DMS79 (cell line): ENCODE data around the gene NUF2.
A peak's percentile ranks its signal among the peaks of the same experiment; 100 is the strongest.
"Not testable (repeated sequence)": the region's sequence is repeated elsewhere in the genome, so short reads cannot be mapped to it uniquely, and the experiment has no call there.

Experiments
- DNase-seq: peaks from one replicate; lab custom pipeline; 2025; lab: John Stamatoyannopoulos, UW

NUF2 gene

DNA sequence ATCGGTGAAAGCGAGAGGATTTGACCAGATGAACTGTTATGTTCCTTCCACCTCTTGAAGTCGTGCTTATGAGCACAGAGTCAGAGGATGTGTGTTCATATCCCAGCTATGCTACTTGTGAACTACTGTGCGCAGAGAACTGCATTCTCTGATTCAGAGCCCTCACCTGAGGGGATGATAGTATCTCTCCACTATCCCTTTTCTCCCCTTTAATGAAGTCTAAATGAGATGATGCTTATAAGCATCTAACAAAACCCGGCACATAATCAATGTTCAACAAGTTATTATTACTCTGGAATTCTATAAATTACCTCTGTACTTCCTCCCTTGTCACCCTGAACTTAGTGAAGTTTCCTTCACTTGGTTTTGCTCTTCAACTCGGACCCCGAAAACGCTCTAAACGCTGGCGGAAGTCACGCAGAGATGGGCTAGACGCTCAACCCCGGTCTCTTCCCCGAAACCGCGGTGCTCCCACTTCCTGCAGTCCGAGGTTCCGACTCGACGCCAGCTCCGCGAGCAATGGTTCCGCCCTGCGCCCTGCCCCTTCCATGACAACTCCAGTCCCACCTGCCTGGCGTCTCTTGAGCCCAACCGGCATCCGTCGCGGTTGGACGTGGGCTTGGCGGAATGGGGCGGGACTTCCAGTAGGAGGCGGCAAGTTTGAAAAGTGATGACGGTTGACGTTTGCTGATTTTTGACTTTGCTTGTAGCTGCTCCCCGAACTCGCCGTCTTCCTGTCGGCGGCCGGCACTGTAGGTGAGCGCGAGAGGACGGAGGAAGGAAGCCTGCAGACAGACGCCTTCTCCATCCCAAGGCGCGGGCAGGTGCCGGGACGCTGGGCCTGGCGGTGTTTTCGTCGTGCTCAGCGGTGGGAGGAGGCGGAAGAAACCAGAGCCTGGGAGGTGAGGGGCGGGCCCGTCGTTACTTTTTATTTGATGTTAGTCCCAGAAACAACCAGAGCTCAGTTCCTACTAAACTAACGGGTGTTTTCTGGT is at the start of gene NUF2:
TSS of gene NUF2 (plus strand) at position 644 of the 995 bp plus-strand sequence. CDS start 4,098 bp downstream, outside the sequence.
- peak; percentile 95 for DNase-seq

- DNase-seq, result no peak
Observed at GRCh38 chr1:163273766-163274441, 47.9 kb upstream of the NUF2 start.

DNA sequence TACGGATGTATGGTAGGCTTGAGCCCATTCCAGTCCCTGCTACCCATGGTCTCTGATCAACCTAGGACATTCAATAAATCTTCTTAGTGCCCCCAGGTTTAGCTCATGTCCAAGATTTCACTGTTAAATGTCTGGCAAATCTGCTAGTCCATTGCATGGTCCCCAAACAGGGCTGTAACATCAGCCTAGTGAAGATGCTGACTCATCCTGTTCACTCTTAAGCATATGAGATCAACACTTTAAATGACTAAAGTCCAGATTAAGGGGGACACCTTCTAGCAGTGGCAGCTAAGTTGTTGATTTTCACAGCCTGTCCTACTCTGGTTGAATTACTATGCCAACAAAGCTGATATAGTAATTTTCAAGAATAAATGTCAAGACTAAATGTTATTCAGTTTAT is 46.5 kb upstream of the NUF2 start:
- DNase-seq, result no peak

- DNase-seq, result no peak
Observed at GRCh38 chr1:163278602-163279001, 43.2 kb upstream of the NUF2 start.

GRCh38 chr1:163284867-163285266 is 36.9 kb upstream of the NUF2 start:
- DNase-seq, result not testable (repeated sequence)

DNA sequence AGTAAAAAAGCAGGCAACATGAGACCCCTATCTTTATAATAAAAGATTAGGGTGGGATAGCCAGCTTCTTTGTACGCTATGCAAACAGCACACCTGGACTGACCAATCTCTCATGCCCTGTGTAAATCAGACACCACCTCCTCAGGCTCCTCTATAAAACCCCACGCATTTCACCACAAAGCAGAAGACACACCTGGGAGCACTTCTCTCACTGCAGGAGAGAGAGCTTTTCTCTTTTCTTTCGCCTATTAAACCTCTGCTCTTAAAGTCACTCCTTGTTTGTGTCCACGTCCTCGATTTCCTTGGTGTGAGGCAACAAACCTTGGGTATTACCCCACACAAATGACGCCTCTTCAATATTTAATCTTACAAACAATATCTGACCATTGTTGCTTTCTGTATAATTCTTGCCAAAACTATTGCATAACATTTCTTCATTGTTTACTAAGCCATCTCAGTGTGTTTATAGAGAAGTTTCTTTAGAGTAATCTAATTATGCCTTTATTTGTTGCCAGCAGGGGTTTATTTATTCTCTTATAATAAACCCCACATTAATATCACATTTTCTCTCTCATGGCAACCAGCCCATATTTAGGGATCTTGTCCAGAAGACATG is 31.6 kb upstream of the NUF2 start:
- DNase-seq, result peak; percentile 3

DNA sequence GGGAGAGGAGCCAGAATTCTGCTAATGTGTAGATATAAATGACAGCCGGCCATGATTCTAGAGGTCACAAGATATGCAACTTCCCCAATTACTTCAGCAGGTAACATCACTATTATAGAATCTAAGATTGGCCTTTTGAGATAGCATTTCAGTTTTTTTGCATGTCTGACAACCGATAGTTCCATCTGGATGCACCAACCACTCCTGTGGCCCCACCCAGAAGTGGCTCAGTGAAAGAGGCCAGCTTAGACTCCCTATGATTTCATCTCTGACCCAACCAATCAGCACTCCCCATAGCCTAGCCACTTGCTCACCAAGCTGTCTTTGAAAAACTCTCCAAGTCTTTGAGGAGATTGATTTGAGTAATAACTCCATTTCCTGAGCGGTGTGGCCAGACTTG is 30.3 kb upstream of the NUF2 start:
- DNase-seq, result no peak

GRCh38 chr1:163292153-163292552 is 29.6 kb upstream of the NUF2 start:
- DNase-seq, result not testable (repeated sequence)

DNA sequence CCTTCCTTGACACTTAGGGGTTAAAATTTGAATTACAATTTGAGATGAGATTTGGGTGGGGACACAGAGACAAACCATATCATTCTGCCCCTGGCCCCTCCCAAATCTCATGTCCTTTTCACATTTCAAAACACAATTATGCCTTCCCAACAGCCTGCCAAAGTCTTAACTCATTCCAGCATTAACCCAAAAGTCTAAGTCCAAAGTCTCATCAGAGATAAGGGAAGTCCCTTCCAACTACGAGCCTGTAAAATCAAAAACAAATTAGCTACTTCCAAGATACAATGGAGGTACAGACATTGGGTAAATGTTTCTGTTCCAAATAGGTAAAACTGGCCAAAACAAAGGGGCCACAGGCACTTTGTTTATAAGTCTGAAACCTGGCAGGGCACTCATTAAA is 28.3 kb upstream of the NUF2 start:
- not testable (repeated sequence) for DNase-seq

- DNase-seq, result no peak
Observed at GRCh38 chr1:163295949-163296348, 25.8 kb upstream of the NUF2 start.

DNA sequence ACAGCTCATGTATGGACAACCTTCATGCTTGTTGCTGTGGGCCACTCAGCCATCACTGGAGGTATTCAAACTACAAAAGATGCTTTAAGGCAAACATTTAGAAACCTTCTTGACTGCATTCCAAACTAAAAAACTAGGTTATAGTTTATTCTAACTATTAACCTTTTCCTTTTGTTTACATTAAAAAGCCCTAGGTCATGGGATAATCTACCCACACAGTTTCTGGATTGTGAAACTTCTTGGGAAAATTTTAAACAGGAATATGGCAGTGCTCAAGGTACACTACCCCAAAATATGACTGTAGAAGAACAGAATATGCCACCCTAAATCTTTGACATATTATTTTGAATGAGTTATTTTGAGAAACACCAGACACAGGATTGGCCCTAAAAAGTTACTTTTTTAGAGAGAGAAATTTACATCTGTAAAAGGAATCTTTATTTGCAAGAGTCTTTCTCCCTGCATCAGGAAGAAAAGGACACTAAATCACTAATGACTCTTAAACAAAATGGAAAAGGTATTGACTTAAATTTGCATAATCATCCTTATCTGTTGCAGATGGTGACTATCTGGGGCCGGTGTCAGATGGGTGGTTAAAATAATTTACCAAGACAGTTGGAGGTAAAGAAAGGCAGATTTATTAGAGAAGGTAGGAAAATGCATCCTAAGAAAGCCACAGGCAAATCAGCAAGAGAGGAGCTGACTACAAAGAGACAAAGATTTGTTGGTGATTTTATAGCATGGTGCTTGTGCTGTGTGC is 25.1 kb upstream of the NUF2 start:
- no peak for DNase-seq

- DNase-seq, result no peak
Observed at GRCh38 chr1:163298365-163298764, 23.4 kb upstream of the NUF2 start.

GRCh38 chr1:163300568-163300967 is 21.2 kb upstream of the NUF2 start:
- DNase-seq, result peak; percentile 78

GRCh38 chr1:163303561-163303960 is 18.2 kb upstream of the NUF2 start:
- DNase-seq, result no peak

GRCh38 chr1:163305441-163305840 is 16.3 kb upstream of the NUF2 start:
- DNase-seq, result no peak

- DNase-seq, result no peak
Observed at GRCh38 chr1:163307479-163308171, 14.1 kb upstream of the NUF2 start.

GRCh38 chr1:163308811-163309210 is 12.9 kb upstream of the NUF2 start:
- DNase-seq, result no peak

DNA sequence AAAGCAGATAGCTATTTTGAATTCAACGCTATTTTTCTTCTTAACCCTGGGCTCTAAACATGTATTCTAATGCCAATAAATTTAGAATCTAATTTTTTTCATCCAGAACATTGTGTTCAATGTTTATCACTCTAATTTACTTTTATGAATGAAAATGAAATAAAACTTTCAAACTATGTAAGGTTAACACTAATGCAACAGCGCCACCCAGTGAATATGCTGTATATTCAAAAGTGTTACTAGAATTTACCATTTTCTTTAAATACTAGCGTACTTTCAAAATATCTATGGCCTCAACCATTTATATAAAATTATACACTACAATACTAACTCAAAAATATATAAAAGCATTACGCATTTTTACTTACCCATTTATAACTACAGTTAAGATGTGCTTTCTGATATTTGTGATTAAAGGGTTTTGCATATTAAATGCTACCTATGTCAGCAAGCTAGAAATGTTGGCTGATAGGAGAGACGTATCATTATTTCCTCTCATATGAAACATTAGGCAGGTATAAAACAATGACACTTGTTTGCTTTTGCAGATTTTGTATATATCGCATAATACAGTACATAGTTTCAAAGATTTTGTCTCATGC is 5.9 kb upstream of the NUF2 start:
- no peak for DNase-seq

DNA sequence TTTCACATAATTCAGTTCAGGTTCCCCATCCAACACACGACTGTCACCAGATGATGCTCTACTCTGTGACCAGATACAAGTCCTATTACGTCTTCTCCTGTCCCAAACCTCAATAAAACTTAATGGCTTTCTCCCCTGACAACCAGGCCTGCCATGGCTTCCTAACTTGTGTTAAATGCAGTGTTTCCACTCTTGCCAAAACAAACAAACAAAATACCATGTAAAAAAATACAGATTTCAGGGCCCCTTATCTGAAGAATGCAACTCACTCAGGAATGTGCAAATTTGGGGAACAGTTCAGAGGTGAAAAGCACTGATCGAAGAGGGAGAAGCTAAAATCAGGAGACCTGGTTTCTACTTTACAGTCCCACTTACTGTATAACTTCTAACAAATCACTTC is 863 bp upstream of the NUF2 start:
- no peak for DNase-seq

- not testable (repeated sequence) for DNase-seq
Observed at GRCh38 chr1:163323339-163323738, 1.6 kb downstream of the NUF2 start.

GRCh38 chr1:163331116-163331515 is 9.4 kb downstream of the NUF2 start:
- no peak for DNase-seq
